ENCODE measurements around the gene CAMK1D. TPM values are rescaled to one million over a fixed set of nuclear protein-coding genes. Genes with fewer than 3 reads are reported as not detected.

CAMK1D gene
- total RNA-seq, 1 donor from 2014 or later, result 6.5 TPM

- H3K4me3 Mint-ChIP-seq, result no peak overlapping the region
- H3K9me3 Mint-ChIP-seq, result peaks cover 5% of the 10 kb centered on the region
- H3K36me3 Mint-ChIP-seq (ENCODE audit: low read depth), result no peaks in the 10 kb centered on the region
- DNase-seq (ENCODE audit: low read depth, low spot score), result no peak
- no peak overlapping the region for H3K27ac Mint-ChIP-seq (ENCODE audit: unreplicated experiment)
- H3K27me3 Mint-ChIP-seq (ENCODE audit: low read depth), result no peaks in the 10 kb centered on the region
- TF ChIP-seq CTCF (conservative IDR thresholded peaks at IDR 0.05), result no peak
- no peaks in the 10 kb centered on the region for H3K4me1 Mint-ChIP-seq
Measured at GRCh38 chr10:12868229-12868628, 518.9 kb downstream of the CAMK1D start.

GRCh38 chr10:12869427-12869826, 520.1 kb downstream of the CAMK1D start:
- Mint-ChIP-seq H3K27me3 (ENCODE audit: low read depth) (no peaks in the 10 kb centered on the region), H3K9me3 (peaks cover 5% of the 10 kb centered on the region), H3K4me3 (no peak overlapping the region), H3K4me1 (no peaks in the 10 kb centered on the region), H3K36me3 (ENCODE audit: low read depth) (no peaks in the 10 kb centered on the region), H3K27ac (ENCODE audit: unreplicated experiment) (no peak overlapping the region)
- TF ChIP-seq CTCF (conservative IDR thresholded peaks at IDR 0.05), result no peak
- DNase-seq (ENCODE audit: low read depth, low spot score), result no peak

- Mint-ChIP-seq H3K4me3 (no peak overlapping the region), H3K4me1 (no peaks in the 10 kb centered on the region), H3K36me3 (ENCODE audit: low read depth) (no peaks in the 10 kb centered on the region), H3K27ac (ENCODE audit: unreplicated experiment) (no peak overlapping the region), H3K27me3 (ENCODE audit: low read depth) (no peaks in the 10 kb centered on the region), H3K9me3 (peaks cover 3% of the 10 kb centered on the region)
- no peak for TF ChIP-seq CTCF (conservative IDR thresholded peaks at IDR 0.05)
- DNase-seq (ENCODE audit: low read depth, low spot score), result no peak
Measured at GRCh38 chr10:12872577-12872976, 523.2 kb downstream of the CAMK1D start.

GRCh38 chr10:12873172-12873571, 523.8 kb downstream of the CAMK1D start:
- Mint-ChIP-seq H3K4me3 (no peak overlapping the region), H3K4me1 (no peaks in the 10 kb centered on the region), H3K27ac (ENCODE audit: unreplicated experiment) (no peak overlapping the region), H3K9me3 (no peaks in the 10 kb centered on the region), H3K27me3 (ENCODE audit: low read depth) (no peaks in the 10 kb centered on the region), H3K36me3 (ENCODE audit: low read depth) (no peaks in the 10 kb centered on the region)
- TF ChIP-seq CTCF (conservative IDR thresholded peaks at IDR 0.05), result no peak
- DNase-seq (ENCODE audit: low read depth, low spot score), result no peak

GRCh38 chr10:12874501-12874900, 525.2 kb downstream of the CAMK1D start:
- TF ChIP-seq CTCF (conservative IDR thresholded peaks at IDR 0.05), result no peak
- Mint-ChIP-seq H3K4me1 (no peaks in the 10 kb centered on the region), H3K4me3 (no peak overlapping the region), H3K27me3 (ENCODE audit: low read depth) (no peaks in the 10 kb centered on the region), H3K36me3 (ENCODE audit: low read depth) (no peaks in the 10 kb centered on the region), H3K9me3 (no peaks in the 10 kb centered on the region), H3K27ac (ENCODE audit: unreplicated experiment) (no peak overlapping the region)
- DNase-seq (ENCODE audit: low read depth, low spot score), result no peak

GRCh38 chr10:12875100-12875499, 525.8 kb downstream of the CAMK1D start:
- no peak for DNase-seq (ENCODE audit: low read depth, low spot score)
- Mint-ChIP-seq H3K4me3 (no peak overlapping the region), H3K9me3 (peaks cover 3% of the 10 kb centered on the region), H3K36me3 (ENCODE audit: low read depth) (no peaks in the 10 kb centered on the region), H3K27me3 (ENCODE audit: low read depth) (no peaks in the 10 kb centered on the region), H3K4me1 (no peaks in the 10 kb centered on the region), H3K27ac (ENCODE audit: unreplicated experiment) (no peak overlapping the region)
- no peak for TF ChIP-seq CTCF (conservative IDR thresholded peaks at IDR 0.05)

Data from neural crest cell (in vitro differentiated cells).